NCI-H1436 treated with DMSO at 0.1 percent for 48 hours (cell line): ENCODE data around the gene OTUD7B.

Source experiments
- DNase-seq: peaks from one replicate; lab custom pipeline; 2025; lab: John Stamatoyannopoulos, UW

OTUD7B gene

DNA sequence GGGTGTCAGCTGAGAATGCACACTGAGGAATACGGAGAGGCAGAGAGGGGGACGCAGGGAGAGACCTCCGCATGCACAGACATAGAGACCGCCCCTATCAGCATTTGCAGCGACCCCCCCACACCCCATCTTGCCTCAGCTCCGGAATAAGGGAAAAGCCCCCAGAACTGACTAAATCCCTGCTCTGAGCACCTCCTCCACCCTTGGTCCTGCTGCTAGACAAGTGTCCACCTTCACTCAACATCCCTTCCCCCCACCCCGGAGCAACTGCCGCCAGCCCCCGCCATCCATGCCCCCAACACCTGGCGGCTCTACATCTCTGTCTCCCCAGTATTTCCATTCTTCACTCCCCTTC, 93.7 kb downstream of the OTUD7B start:
- no peak for DNase-seq

GRCh38 chr1:149916193-149916897, 94.2 kb downstream of the OTUD7B start:
- DNase-seq, result no peak

- DNase-seq, result no peak
These were observed 94.9 kb downstream of the OTUD7B start for GRCh38 chr1:149915429-149916192.

- no peak for DNase-seq
These were observed 96.0 kb downstream of the OTUD7B start for GRCh38 chr1:149914545-149914944.

GRCh38 chr1:149906570-149907075, 103.9 kb downstream of the OTUD7B start:
- DNase-seq, result no peak

DNA sequence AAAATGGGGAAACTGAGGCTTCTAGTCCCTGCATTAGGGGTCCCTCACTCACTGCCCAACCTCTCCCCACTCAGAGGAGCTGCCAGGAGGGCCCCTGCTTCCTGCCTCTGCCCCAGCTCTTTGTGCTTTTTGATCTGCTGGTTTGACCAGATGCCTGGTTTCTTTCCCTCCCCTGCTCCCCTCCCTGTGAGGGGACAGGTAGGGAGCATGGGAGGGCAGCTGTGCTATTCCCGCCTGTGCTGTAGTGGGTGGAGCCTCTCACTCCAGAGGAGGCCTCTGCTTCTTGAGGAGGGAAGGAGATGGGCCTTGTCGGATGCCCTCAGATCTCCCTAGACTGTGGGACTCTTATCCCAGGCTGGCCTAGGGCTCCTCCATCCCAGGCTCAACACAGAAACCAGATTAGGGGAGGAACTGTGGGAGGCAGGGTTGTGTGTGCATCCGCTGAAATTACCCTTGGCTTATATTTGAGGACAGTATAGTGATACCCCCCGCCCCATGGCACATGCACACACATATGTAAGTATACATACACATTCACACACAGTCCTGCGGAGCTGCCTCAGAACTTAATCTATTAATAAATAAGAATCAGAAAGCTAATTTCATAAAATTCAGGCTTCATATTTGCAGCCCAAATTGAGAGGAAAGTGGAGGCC, 106.6 kb downstream of the OTUD7B start:
- no peak for DNase-seq

GRCh38 chr1:149899460-149900284, 110.9 kb downstream of the OTUD7B start, which contains the start of gene BOLA1:
Gene BOLA1, plus strand, starts transcription at chr1:149899568. Its CDS starts 492 bp downstream, at chr1:149900060.
- peak; percentile 65 for DNase-seq

- DNase-seq, result no peak
These were observed 114.0 kb downstream of the OTUD7B start for GRCh38 chr1:149896575-149896974.

DNA sequence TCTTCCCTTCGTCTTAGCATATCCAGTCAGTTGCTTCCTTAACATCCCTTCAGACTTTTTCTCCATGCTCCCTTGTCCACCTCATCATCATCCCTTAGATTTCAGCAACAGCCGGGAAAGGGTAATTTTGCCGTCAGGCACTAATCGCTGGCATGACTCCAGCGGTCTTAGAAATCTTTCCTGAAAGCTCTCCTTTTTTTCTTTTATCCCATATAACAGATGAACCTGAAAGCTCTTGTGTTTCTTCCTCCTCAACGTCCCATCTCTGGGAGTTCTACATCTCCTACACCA, 121.6 kb downstream of the OTUD7B start:
- no peak for DNase-seq

DNA sequence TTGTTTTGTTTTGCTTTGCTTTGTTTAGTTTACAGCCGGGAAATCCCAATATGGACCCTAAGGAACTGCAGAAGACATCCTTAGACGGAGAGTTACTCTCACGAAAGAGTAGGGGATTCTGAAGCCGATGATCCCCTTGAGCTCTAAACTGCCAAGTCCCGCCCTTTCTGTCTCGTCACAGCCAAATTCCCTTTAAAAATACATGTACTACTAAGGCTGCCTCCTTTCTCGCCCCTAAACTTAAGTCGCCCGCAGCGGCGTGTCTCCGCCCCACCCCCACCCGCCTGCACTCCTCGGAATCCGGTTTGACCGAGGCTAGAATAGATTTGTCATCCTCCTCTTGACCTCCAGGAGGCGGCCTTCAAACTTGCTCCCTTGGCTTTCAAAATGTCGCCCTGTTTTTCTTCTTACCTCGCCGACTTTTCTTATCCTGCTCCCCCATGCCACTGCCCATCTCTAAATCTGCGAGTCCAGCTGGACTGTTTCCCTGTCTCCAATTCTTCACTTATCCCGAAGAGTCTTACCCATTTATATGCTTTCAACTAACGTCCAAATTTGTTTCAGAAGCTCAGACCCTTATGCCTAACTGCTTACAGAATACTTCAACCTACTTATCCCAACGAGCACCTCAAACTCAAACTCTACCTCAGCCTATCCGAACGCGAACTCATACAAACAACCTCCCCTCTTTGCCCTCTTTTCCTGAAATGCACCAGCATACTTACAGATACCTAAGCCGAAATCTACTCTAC, 122.1 kb downstream of the OTUD7B start:
- peak; percentile 66 for DNase-seq
